ENCODE measurements around the gene RB1.

Gene RB1

GRCh38 chr13:48500652-48501197 is 197.2 kb downstream of the RB1 start:
- peak; percentile 14 for DNase-seq

DNA sequence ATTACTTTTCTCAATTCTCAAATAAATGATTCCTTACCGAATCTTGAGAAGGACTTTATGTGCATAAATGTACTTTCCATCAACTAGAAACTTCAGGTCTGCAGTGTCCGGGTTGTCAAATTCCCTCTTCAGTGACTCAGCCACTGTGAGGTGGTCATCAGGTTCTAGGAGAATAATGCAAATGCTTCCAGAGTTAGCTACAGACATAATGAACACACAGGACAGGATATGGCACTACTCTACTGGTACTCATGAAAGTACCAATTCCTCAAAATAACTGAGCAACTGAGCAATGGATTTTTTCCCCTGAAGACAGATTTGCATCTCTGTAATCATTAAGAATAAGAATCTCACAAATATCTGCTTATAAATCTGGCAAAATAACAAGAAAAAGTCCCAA is 198.2 kb downstream of the RB1 start:
- DNase-seq: no peak

GRCh38 chr13:48502601-48503319 is 199.2 kb downstream of the RB1 start:
- no peak for DNase-seq

DNA sequence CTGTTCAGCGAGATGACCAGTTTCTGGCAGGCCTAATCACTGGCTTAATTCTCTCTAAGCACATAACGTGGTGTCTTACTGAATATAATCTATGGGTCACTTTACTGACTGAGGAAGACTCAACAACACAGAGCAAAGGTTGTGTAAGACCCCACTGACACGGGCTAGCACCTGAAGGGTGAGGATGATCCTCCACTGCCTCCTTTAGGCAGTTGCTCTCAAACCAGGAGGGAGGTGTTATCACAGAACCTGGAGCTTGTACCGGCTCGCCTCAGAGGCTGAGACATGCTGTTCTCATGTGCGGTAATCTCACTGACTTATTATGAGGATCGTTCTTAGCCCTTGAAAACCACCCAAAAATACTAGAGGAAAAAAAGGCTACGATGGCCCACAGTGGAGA is 201.1 kb downstream of the RB1 start:
- no peak for DNase-seq

DNA sequence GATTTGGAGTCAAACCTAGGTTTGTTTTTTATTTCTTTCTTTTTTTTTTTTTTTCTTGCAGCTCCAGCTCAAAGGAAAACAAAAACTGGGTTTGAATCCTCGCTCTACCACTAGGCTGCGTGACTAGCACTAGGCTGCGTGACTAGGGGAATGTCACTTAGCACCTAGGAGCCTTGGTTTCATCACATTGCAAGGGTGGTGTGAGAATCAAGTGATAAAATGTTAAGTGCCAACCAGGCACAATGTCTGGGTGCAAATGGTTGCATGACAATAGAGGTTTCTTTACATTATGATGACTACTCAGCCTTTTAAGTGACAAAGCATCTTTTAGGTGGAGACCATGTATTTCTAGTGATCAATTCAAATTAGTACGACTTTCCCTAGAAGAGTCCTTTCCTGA is 201.5 kb downstream of the RB1 start:
- DNase-seq: no peak

DNA sequence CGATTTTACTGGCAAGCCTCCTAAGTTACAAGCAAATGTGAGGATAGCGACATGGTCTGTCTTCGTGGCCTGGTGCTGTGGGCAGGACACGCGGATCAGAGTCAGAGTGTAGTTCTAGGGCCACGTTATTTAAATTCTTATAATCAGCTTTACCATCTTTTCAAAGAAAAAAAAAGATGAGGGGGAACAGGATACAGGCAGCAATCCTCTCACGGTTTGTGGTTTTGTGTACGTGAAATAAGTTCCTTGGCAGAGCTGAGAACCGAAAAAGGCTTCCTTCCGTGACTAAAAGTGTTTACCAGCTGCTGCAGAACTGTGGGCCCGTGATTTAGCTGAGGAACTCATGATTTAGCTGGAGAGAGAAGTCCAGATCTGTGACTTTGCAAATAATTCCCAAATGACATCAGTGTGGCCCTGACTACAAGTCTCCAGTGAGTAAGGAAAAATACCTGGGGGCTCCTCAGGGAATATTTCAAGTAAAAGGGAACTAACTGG is 202.1 kb downstream of the RB1 start:
- no peak for DNase-seq

DNA sequence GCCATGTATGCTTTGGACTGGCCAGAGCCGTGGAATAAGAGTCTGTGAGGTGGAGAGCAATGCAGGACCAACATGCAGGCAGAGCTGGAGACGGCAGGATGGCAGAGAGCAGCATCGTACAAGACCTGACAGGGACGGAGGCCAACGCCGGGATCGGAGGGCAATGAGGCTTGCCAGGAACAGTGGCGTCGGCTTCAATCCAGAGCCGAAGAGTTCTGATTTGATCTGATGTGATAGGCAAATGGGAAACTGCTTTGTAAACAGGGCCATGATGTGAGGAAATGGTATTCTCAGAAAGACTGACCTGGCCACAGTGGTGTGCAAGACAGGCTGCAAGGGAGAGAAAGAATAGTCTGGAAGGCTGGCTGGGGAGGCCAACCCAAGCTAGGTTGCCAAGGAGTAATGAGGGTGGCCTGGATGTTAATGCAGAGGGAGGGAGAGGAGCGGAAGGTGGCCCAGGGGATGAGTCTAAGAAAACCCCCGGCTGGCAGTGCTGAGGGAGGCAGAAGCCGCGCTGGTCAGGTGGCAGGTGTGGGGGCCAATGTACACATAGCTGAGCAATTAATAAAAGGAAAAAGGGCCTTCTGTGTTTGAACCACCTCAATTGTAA is 202.6 kb downstream of the RB1 start:
- no peak for DNase-seq

DNA sequence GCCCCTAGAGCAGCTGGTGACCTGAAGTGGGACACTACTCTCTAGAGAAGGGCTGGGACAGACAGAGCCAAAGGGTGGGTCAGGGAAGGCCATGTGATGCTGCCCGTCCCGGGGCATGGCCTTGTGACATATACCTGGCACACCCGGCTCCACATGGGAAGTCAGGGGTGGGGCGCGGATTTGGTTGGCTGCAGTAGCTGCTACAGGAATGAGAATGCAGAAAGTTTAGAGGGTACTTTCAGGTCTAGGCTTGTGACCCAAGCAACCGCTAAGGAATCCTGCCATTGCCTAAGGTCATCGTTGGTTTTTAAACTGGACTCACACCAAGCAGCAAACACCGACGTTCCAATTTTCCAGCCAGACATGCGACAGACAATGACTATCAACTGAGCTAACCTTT is 203.5 kb downstream of the RB1 start:
- DNase-seq: no peak

GRCh38 chr13:48508011-48508410 is 204.5 kb downstream of the RB1 start:
- no peak for DNase-seq

GRCh38 chr13:48510698-48511097 is 207.1 kb downstream of the RB1 start:
- DNase-seq: no peak

DNA sequence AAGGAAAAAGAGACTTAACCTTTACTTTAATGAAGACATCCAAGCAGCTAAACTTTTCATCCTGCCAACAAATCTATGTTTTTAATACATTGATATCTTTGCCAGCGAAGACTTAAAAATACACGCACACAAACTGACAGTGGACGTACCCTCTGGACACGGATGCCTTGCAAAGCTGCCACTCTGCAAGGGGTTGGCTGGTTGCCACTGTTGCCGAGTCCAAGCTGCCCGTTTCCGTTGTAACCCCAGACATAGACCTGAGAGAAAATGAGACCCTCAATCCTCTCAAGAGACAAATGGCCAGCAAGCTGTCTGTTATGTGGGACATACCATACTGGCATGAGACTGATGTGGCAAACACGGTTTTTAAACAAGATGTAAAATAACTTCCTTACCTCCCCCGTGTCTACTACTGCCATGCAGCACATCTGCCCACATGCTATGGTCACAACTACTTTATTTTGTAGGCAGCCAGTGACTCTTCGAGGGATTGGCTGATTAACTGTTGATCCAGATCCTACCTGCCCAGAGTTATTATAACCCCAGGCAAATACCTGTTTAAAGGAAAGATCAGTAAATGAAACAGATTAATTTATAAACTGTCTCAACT is 208.2 kb downstream of the RB1 start:
- no peak for DNase-seq

GRCh38 chr13:48514793-48515192 is 211.2 kb downstream of the RB1 start:
- DNase-seq: no peak

DNA sequence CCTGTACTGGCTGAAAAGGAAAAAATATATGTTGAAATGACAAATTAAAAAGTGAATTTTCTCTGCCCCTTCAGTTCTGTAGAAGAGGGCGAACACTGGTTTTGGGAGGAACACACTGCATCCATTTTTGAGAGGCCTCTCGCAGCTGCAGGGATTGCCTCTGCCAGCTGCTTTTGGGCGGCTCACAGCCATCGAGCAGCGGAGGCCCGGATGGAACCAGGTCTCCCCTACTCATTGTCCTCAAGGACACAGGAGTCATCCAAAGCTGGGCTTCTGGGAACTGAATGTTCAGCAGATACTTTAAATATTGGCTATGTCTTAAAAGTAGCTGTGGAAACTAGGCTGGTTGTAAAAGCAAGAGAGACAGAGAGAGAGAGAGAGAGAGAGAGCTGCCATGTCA is 212.2 kb downstream of the RB1 start:
- DNase-seq: no peak

DNA sequence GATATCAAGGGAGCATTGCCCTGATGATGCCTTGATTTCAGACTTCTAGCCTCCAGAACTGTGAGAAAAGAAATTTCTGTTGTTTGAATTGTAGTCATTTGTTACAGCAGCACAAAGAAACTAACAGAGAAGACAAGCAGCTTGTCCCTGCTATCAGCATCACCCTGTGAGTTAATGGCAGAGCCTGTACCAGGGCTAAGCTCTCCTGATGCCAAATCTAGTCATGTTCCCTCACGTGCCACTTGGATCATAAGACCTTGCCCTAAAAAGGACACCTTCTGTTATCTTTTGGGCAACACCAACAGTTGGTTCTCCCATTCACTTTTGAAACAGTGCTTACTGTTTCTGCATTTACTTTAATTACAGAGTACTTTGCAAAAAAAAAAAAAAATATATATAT is 214.5 kb downstream of the RB1 start:
- DNase-seq: no peak

- DNase-seq: no peak
Observed at GRCh38 chr13:48526286-48526685, 222.7 kb downstream of the RB1 start.

GRCh38 chr13:48527955-48528354 is 224.4 kb downstream of the RB1 start:
- no peak for DNase-seq

GRCh38 chr13:48528720-48529119 is 225.2 kb downstream of the RB1 start:
- no peak for DNase-seq

- DNase-seq: no peak
Observed at GRCh38 chr13:48530833-48531232, 227.3 kb downstream of the RB1 start.
